ENCODE results near the gene ZSWIM7. TPM values are rescaled to one million over a fixed set of nuclear protein-coding genes. Genes with fewer than 3 reads are reported as not detected.
"Not testable (repeated sequence)": the region's sequence is repeated elsewhere in the genome, so short reads cannot be mapped to it uniquely, and the experiment has no call there.

ZSWIM7 gene
- total RNA-seq, 1 donor from 2014 or later: 24.5 TPM

DNA sequence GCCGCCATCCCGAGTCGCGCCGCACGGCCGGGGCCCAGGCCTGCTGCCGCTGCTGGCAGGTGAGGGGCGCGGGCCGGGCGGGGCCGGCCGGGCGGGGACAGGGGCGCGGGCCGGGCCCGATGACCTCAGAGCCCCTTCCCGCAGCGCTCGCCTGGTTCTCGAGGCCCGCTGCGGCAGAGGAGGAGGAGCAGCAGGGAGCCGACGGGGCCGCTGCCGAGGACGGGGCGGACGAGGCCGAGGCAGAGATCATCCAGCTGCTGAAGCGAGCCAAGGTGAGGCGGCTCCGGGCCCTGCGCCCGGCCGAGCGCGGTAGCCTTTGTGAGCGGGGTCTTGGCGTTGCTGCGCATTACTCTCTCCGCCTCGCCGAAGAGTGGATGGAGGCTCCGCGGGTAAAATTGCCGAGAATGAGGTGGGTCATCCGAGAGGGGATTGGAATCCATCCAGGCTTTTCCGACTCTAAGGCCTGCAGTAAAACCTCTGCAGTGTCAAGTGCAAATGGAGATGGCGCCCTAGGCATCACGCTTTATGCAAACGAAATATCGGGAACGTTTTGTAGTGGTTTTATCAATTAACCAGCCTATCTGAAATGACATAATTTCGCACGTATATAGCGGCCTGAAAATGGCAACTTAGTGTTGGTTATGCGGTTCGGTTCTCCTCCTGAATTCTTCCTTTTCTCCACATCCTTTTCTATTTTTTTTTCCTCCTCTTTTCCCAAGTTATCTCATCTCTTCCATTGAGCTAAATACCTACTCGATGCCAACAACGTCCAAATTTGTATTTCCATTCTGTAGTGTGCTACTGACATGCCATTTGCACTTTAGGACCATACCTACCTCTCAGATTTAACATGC lies 697 bp upstream of the ZSWIM7 start:
- H3K9me3 ChIP-seq (ENCODE audit: control insufficient read depth in 3 of 3, low read length in 3 of 3): no peaks in the 10 kb centered on the region
- H3K27ac ChIP-seq (ENCODE audit: low read depth, low read length): peak overlapping the region; percentile 87
- peak overlapping the region; percentile 84 to 92 (median 92) for H3K4me3 ChIP-seq (ENCODE audit: low read length in 3 of 3)
- peaks cover 24 to 47% (median 26%) of the 10 kb centered on the region in 3 donors for H3K36me3 ChIP-seq (ENCODE audit: control insufficient read depth in 3 of 3, insufficient read depth in 3 of 3, low read length in 3 of 3)
- H3K4me1 ChIP-seq (ENCODE audit: control insufficient read depth in 3 of 3, insufficient read depth in 3 of 3, low read length in 3 of 3): peaks cover 9 to 19% (median 15%) of the 10 kb centered on the region in 3 donors
- H3K9ac ChIP-seq (ENCODE audit: low read depth in 1 of 3, low read length in 3 of 3): peak overlapping the region; percentile 83 to 94 (median 85)
- H3K27me3 ChIP-seq (ENCODE audit: control insufficient read depth in 3 of 3, insufficient read depth in 3 of 3, low read length in 3 of 3): no peaks in the 10 kb centered on the region

DNA sequence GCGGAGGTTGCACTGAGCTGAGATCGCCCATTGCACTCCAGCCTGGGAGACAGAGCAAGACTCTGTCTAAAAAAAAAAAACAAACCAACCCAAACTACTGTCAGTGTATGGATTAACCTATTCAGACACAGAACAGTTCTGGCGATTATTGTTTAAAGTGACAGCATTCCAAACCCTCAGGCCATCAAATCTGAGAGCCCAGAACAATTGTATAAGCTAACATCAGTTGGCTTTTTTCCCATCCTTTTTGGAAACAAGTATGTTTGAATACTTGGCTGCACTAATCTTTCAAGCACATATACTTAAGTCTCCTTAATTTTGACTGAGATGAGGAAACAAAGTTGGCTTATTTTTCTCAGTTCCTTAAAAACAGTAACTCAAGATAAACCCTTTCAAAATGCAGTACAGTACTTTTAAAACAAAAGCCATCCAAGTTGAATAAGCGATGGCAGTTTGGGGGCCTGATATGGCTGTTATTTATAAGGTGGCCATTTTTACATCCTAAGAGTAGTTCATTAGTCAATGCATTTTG lies 1.4 kb downstream of the ZSWIM7 start:
- H3K27me3 ChIP-seq (ENCODE audit: control insufficient read depth in 3 of 3, insufficient read depth in 3 of 3, low read length in 3 of 3): no peaks in the 10 kb centered on the region
- peak overlapping the region in 1 of 3 donors; percentile 87 for H3K4me3 ChIP-seq (ENCODE audit: low read length in 3 of 3)
- H3K36me3 ChIP-seq (ENCODE audit: control insufficient read depth in 3 of 3, insufficient read depth in 3 of 3, low read length in 3 of 3): peaks cover 7 to 27% (median 9%) of the 10 kb centered on the region in 3 donors
- peaks cover 9 to 19% (median 15%) of the 10 kb centered on the region in 3 donors for H3K4me1 ChIP-seq (ENCODE audit: control insufficient read depth in 3 of 3, insufficient read depth in 3 of 3, low read length in 3 of 3)
- H3K9ac ChIP-seq (ENCODE audit: low read depth in 1 of 3, low read length in 3 of 3): no peak overlapping the region
- no peaks in the 10 kb centered on the region for H3K9me3 ChIP-seq (ENCODE audit: control insufficient read depth in 3 of 3, low read length in 3 of 3)
- H3K27ac ChIP-seq (ENCODE audit: low read depth, low read length): peak overlapping the region; percentile 87

DNA sequence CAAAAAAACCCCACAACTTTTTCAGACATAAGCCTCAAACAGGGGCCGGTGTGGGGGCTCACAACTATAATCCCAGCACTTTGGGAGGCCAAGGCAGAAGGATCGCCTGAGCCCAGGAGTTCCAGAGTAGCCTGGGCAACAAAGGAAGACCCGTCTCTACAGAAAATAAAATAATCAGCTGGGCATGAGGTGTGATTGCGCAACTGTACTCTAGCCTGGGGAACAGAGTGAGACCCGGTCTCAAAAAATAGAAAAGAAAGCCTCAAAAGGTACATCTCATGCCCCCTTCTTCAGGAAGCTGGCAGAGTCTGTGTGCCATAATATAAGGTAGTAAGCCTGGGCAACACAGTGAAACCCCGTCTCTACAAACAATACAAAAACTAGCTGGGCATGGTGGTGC lies 3.2 kb downstream of the ZSWIM7 start:
- H3K36me3 ChIP-seq (ENCODE audit: control insufficient read depth in 3 of 3, insufficient read depth in 3 of 3, low read length in 3 of 3): peaks cover 0 to 12% (median 7%) of the 10 kb centered on the region in 3 donors
- no peak overlapping the region for H3K27ac ChIP-seq (ENCODE audit: low read depth, low read length)
- H3K4me1 ChIP-seq (ENCODE audit: control insufficient read depth in 3 of 3, insufficient read depth in 3 of 3, low read length in 3 of 3): peaks cover 7 to 17% (median 14%) of the 10 kb centered on the region in 3 donors
- H3K27me3 ChIP-seq (ENCODE audit: control insufficient read depth in 3 of 3, insufficient read depth in 3 of 3, low read length in 3 of 3): no peaks in the 10 kb centered on the region
- no peaks in the 10 kb centered on the region for H3K9me3 ChIP-seq (ENCODE audit: control insufficient read depth in 3 of 3, low read length in 3 of 3)
- no peak overlapping the region for H3K9ac ChIP-seq (ENCODE audit: low read depth in 1 of 3, low read length in 3 of 3)
- H3K4me3 ChIP-seq (ENCODE audit: low read length in 3 of 3): no peak overlapping the region

DNA sequence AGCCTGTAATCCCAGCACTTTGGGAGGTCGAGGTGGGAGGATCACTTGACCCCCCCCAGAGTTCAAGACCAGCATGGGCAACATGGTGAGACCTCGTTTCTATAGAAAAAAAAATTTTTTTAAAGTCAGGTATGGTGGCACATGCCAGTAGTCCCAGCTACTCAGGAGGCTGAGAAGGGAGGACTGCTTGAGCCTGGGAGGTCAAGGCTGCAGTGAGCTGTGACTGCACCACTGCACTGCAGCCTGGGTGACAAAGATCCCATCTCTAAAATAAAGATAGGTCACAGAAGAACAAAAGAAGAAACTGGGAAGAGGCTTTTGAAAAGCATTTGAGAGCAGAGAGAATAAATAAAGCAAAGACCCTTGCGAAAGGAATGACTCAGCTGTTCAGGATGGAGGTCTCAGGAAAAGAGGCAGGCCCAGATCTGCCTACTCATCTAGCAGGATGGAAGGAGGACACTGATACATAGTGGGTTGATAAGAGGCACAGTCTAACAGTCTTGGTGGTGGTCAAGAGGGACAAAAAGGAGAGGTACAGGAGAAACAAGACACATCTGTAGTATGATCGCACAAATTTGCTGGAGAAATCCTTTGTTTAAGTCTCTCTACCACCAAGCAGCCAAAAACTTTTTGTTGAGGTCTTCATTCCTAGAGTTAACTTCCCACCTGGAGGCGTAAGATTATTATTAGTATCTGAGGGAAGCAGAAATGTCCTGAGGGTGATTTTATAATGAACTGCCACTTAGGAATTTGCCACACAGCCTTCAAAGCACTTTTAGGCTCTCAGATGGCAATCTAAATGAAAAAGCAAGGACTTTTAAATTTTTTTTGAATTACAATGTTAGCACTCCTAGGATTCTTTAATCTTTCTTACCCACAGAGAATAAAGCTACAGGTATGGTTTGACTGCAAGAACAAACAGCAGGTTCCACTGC lies 17.6 kb downstream of the ZSWIM7 start:
- Histone ChIP-seq H3K9ac (ENCODE audit: low read depth in 1 of 3, low read length in 3 of 3) (no peak overlapping the region), H3K4me1 (ENCODE audit: control insufficient read depth in 3 of 3, insufficient read depth in 3 of 3, low read length in 3 of 3) (no peaks in the 10 kb centered on the region), H3K27ac (ENCODE audit: low read depth, low read length) (no peak overlapping the region), H3K27me3 (ENCODE audit: control insufficient read depth in 3 of 3, insufficient read depth in 3 of 3, low read length in 3 of 3) (no peaks in the 10 kb centered on the region), H3K36me3 (ENCODE audit: control insufficient read depth in 3 of 3, insufficient read depth in 3 of 3, low read length in 3 of 3) (peaks cover 25 to 51% (median 43%) of the 10 kb centered on the region in 3 donors), H3K9me3 (ENCODE audit: control insufficient read depth in 3 of 3, low read length in 3 of 3) (no peaks in the 10 kb centered on the region), H3K4me3 (ENCODE audit: low read length in 3 of 3) (no peak overlapping the region)

DNA sequence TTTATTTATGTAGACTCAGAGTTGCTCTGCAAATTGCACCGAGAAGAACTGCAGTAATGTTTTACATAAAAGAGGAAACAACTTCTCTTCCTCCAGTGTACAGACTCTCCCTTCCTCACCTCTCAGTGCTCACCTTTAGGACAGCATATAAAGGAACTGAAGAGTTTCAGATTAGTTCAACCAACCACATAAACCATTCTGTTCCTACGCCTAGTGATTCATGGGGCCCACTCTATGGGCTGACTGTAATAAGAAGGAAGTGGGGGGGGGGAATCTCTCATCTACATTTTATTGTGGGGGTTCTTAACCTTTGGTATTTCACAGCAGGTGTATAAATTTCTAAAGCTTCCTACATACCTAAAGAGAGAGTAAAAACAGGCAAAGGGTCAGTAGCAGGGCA lies 18.3 kb downstream of the ZSWIM7 start:
- H3K9ac ChIP-seq (ENCODE audit: low read depth in 1 of 3, low read length in 3 of 3): no peak overlapping the region
- peaks cover 25 to 56% (median 48%) of the 10 kb centered on the region in 3 donors for H3K36me3 ChIP-seq (ENCODE audit: control insufficient read depth in 3 of 3, insufficient read depth in 3 of 3, low read length in 3 of 3)
- no peaks in the 10 kb centered on the region for H3K9me3 ChIP-seq (ENCODE audit: control insufficient read depth in 3 of 3, low read length in 3 of 3)
- H3K4me1 ChIP-seq (ENCODE audit: control insufficient read depth in 3 of 3, insufficient read depth in 3 of 3, low read length in 3 of 3): no peaks in the 10 kb centered on the region
- H3K27me3 ChIP-seq (ENCODE audit: control insufficient read depth in 3 of 3, insufficient read depth in 3 of 3, low read length in 3 of 3): no peaks in the 10 kb centered on the region
- no peak overlapping the region for H3K4me3 ChIP-seq (ENCODE audit: low read length in 3 of 3)
- H3K27ac ChIP-seq (ENCODE audit: low read depth, low read length): no peak overlapping the region

DNA sequence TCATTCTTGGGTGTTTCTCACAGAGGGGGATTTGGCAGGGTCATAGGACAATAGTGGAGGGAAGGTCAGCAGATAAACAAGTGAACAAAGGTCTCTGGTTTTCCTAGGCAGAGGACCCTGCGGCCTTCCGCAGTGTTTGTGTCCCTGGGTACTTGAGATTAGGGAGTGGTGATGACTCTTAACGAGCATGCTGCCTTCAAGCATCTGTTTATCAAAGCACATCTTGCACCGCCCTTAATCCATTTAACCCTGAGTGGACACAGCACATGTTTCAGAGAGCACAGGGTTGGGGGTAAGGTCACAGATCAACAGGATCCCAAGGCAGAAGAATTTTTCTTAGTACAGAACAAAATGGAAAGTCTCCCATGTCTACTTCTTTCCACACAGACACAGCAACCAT lies 20.5 kb downstream of the ZSWIM7 start:
- H3K36me3 ChIP-seq (ENCODE audit: control insufficient read depth in 3 of 3, insufficient read depth in 3 of 3, low read length in 3 of 3): peaks cover 31 to 56% (median 50%) of the 10 kb centered on the region in 3 donors
- H3K27ac ChIP-seq (ENCODE audit: low read depth, low read length); H3K9ac ChIP-seq (ENCODE audit: low read depth in 1 of 3, low read length in 3 of 3): not testable (repeated sequence)

DNA sequence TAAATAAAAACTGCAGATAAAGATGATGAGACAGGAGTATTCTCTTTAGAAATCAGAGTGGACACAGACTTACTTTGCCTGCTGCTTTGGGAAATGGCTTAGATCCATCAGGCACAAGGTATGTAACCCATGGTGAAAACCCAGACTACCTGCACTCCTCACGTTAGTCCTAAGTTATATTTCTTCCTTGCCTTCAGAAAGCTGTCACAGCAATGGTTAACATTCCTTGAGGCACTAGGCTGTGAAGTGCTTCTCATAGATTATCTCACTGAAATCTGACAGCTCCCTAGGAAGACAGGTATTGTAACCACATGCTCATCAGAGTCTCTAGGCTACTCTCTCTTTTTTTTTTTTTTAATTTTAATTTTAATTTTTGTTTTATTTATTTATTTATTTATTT lies 20.9 kb downstream of the ZSWIM7 start:
- peaks cover 31 to 56% (median 49%) of the 10 kb centered on the region in 3 donors for H3K36me3 ChIP-seq (ENCODE audit: control insufficient read depth in 3 of 3, insufficient read depth in 3 of 3, low read length in 3 of 3)
- H3K9ac ChIP-seq (ENCODE audit: low read depth in 1 of 3, low read length in 3 of 3): no peak overlapping the region
- H3K4me3 ChIP-seq (ENCODE audit: low read length in 3 of 3): no peak overlapping the region
- H3K4me1 ChIP-seq (ENCODE audit: control insufficient read depth in 3 of 3, insufficient read depth in 3 of 3, low read length in 3 of 3): no peaks in the 10 kb centered on the region
- H3K9me3 ChIP-seq (ENCODE audit: control insufficient read depth in 3 of 3, low read length in 3 of 3): no peaks in the 10 kb centered on the region
- no peak overlapping the region for H3K27ac ChIP-seq (ENCODE audit: low read depth, low read length)
- H3K27me3 ChIP-seq (ENCODE audit: control insufficient read depth in 3 of 3, insufficient read depth in 3 of 3, low read length in 3 of 3): no peaks in the 10 kb centered on the region

More for the DNA sequence above, 20.5 kb downstream of the ZSWIM7 start:
- not testable (repeated sequence) for H3K27me3 ChIP-seq (ENCODE audit: control insufficient read depth in 3 of 3, insufficient read depth in 3 of 3, low read length in 3 of 3); H3K9me3 ChIP-seq (ENCODE audit: control insufficient read depth in 3 of 3, low read length in 3 of 3); H3K4me1 ChIP-seq (ENCODE audit: control insufficient read depth in 3 of 3, insufficient read depth in 3 of 3, low read length in 3 of 3); H3K4me3 ChIP-seq (ENCODE audit: low read length in 3 of 3)

DNA sequence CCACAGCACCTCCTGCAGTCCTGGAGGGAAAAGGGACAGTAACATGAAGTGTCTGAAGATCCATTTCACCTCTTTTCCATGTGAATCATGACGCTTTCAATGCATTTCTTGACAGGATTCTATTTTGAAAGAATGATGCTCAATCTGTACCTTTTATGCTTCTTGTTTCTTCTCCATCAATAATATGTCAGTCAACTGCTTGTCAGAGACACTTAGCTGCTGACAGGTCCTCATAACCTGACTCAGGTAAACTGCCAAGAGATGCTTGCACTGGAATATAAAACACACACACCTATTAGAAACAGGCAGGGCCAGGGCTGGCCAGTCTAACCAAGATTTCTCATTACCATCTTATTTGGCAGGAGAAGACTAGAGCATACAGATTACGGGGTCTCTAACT lies 21.6 kb downstream of the ZSWIM7 start:
- Histone ChIP-seq H3K9ac (ENCODE audit: low read depth in 1 of 3, low read length in 3 of 3) (no peak overlapping the region), H3K4me3 (ENCODE audit: low read length in 3 of 3) (no peak overlapping the region), H3K36me3 (ENCODE audit: control insufficient read depth in 3 of 3, insufficient read depth in 3 of 3, low read length in 3 of 3) (peaks cover 31 to 51% (median 49%) of the 10 kb centered on the region in 3 donors), H3K9me3 (ENCODE audit: control insufficient read depth in 3 of 3, low read length in 3 of 3) (no peaks in the 10 kb centered on the region), H3K27me3 (ENCODE audit: control insufficient read depth in 3 of 3, insufficient read depth in 3 of 3, low read length in 3 of 3) (no peaks in the 10 kb centered on the region), H3K4me1 (ENCODE audit: control insufficient read depth in 3 of 3, insufficient read depth in 3 of 3, low read length in 3 of 3) (no peaks in the 10 kb centered on the region), H3K27ac (ENCODE audit: low read depth, low read length) (no peak overlapping the region)

DNA sequence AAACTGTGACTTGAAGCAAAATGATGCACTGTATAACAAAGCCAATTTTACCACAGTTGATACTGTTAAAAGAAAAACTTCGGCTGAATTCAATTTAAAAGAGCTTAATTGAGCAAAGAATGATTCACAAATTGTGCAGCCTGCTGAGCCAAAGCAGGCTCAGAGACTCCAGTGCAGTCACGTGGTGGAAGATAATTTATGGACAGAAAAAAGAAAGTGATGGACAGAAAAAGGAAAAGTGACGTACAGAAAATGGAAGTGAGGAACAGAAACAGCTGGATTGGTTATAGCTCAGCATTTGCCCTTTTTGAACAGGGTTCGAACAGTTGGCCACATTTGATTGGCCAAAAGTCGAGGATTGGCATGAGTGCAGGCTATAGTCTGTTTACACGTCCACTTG lies 25.7 kb downstream of the ZSWIM7 start:
- H3K36me3 ChIP-seq (ENCODE audit: control insufficient read depth in 3 of 3, insufficient read depth in 3 of 3, low read length in 3 of 3): peaks cover 16 to 31% (median 23%) of the 10 kb centered on the region in 3 donors
- no peaks in the 10 kb centered on the region for H3K27me3 ChIP-seq (ENCODE audit: control insufficient read depth in 3 of 3, insufficient read depth in 3 of 3, low read length in 3 of 3)
- no peak overlapping the region for H3K9ac ChIP-seq (ENCODE audit: low read depth in 1 of 3, low read length in 3 of 3)
- no peak overlapping the region for H3K4me3 ChIP-seq (ENCODE audit: low read length in 3 of 3)
- H3K27ac ChIP-seq (ENCODE audit: low read depth, low read length): no peak overlapping the region
- no peaks in the 10 kb centered on the region for H3K9me3 ChIP-seq (ENCODE audit: control insufficient read depth in 3 of 3, low read length in 3 of 3)
- H3K4me1 ChIP-seq (ENCODE audit: control insufficient read depth in 3 of 3, insufficient read depth in 3 of 3, low read length in 3 of 3): no peaks in the 10 kb centered on the region
